B cell (primary cell): Measurements from ENCODE around the gene ADO. TPM values are rescaled to one million over a fixed set of nuclear protein-coding genes. Genes with fewer than 3 reads are reported as not detected.

Experiments
- ATAC-seq: fragments of 200-7000 bp; cut with Tn5 transposase; one replicate; pipeline ENCODE4 v1.10.0; 2021; ENCODE audit warnings: low read depth, mild to moderate bottlenecking, moderate number of reproducible peaks, moderate library complexity
- CTCF ChIA-PET: fragments of 350-600 bp; sonication (Branson Sonifier 250); formaldehyde crosslinking; loops from one replicate; lab custom pipeline; 2021; ENCODE audit warnings: antibody characterized with exemption, inconsistent platforms; lab: Charles Lee
- POLR2A ChIA-PET: fragments of 350-600 bp; sonication (Branson Sonifier 250); formaldehyde crosslinking; loops from one replicate; lab custom pipeline; 2021; ENCODE audit warnings: antibody characterized with exemption; lab: Charles Lee
- DNase-seq: peaks from one replicate; pipeline ENCODE4 v3.0.0; 2013
- H2AFZ ChIP-seq: 2 replicates; pipeline ENCODE4 v1.6.1; 2012; ENCODE audit warnings: mild to moderate bottlenecking, low read depth, low read length; ENCODE audit not compliant: insufficient read depth, poor library complexity, severe bottlenecking
- H3K27ac ChIP-seq, 2 donors: 1 replicate in 1 of 2; 2 replicates in 1 of 2; pipeline ENCODE4 v1.5.1; 2012 to 2013; ENCODE audit warnings: low read length in 2 of 2, mild to moderate bottlenecking in 2 of 2, moderate library complexity in 1 of 2
- H3K27me3 ChIP-seq, 4 experiments: fragments of 200-600 bp in 1 of 4; sonication (generic) in 1 of 4; replicated peaks in 1 of 4; 1 replicate in 2 of 4; 2 replicates in 2 of 4; pipeline versions ENCODE4 v1.6.1 to v1.7.0; 2013 to 2016; ENCODE audit warnings: low read length in 3 of 4, mild to moderate bottlenecking in 2 of 4, mixed read lengths in 1 of 4, moderate library complexity in 1 of 4; ENCODE audit not compliant: insufficient read depth in 4 of 4, control insufficient read depth in 3 of 4; ENCODE audit errors: control extremely low read depth in 1 of 4
- H3K36me3 ChIP-seq, 2 experiments: replicated peaks in 1 of 2; 1 replicate in 1 of 2; 2 replicates in 1 of 2; pipeline versions ENCODE4 v1.6.1 to v1.7.1; 2013; ENCODE audit warnings: low read length in 1 of 2; ENCODE audit not compliant: insufficient read depth in 2 of 2, control insufficient read depth in 1 of 2; ENCODE audit errors: control extremely low read depth in 1 of 2, extremely low read depth in 1 of 2
- H3K4me1 ChIP-seq, 2 donors: fragments of 200-600 bp in 1 of 2; sonication (generic) in 1 of 2; 1 replicate in 1 of 2; 2 replicates in 1 of 2; pipeline versions ENCODE4 v1.5.1 to v1.6.1; 2013 to 2017; ENCODE audit warnings: low read length in 2 of 2; ENCODE audit not compliant: control insufficient read depth in 2 of 2, insufficient read depth in 2 of 2
- H3K4me2 ChIP-seq: replicated peaks from 2 replicates; pipeline ENCODE3; 2012; ENCODE audit warnings: mild to moderate bottlenecking, low read depth, low read length; ENCODE audit not compliant: poor library complexity, severe bottlenecking
- H3K4me3 ChIP-seq, 5 experiments: fragments of 200-600 bp in 1 of 5; sonication (generic) in 1 of 5; 1 replicate in 3 of 5; 2 replicates in 2 of 5; pipeline versions ENCODE4 v1.5.1 to v1.7.0; 2011 to 2016; ENCODE audit warnings: low read length in 4 of 5, mild to moderate bottlenecking in 4 of 5, low read depth in 2 of 5, control low read depth in 1 of 5, moderate library complexity in 1 of 5; ENCODE audit not compliant: insufficient read depth in 1 of 5; ENCODE audit errors: control extremely low read depth in 1 of 5, extremely low read depth in 1 of 5
- H3K79me2 ChIP-seq: fragments of 200-600 bp; sonication (generic); one replicate; pipeline ENCODE4 v1.6.0; 2016; ENCODE audit warnings: low read length; ENCODE audit not compliant: control insufficient read depth, insufficient read depth
- H3K9ac ChIP-seq: fragments of 200-600 bp; sonication (generic); 2 replicates; pipeline ENCODE4 v1.6.1; 2017; ENCODE audit warnings: mild to moderate bottlenecking, low read length, moderate library complexity
- H3K9me3 ChIP-seq, 3 donors: one replicate each; pipeline versions ENCODE4 v1.6.1 to v1.7.1; 2013; ENCODE audit warnings: low read length in 2 of 3; ENCODE audit not compliant: control insufficient read depth in 2 of 3, insufficient read depth in 1 of 3; ENCODE audit errors: control extremely low read depth in 1 of 3
- H4K20me1 ChIP-seq: 2 replicates; pipeline ENCODE4 v1.6.0; 2012; ENCODE audit warnings: mild to moderate bottlenecking, low read length; ENCODE audit not compliant: insufficient read depth, control insufficient read depth, poor library complexity, severe bottlenecking
- H3K27ac Mint-ChIP-seq: one replicate; pipeline ENCODE4 v1.8.0; 2021; ENCODE audit warnings: mixed read lengths
- H3K27me3 Mint-ChIP-seq: one replicate; pipeline ENCODE4 v1.8.0; 2021; ENCODE audit warnings: mixed read lengths
- H3K4me1 Mint-ChIP-seq: one replicate; pipeline ENCODE4 v1.8.0; 2021; ENCODE audit warnings: mixed read lengths
- H3K4me3 Mint-ChIP-seq: one replicate; pipeline ENCODE4 v1.8.0; 2021; ENCODE audit warnings: mixed read lengths
- H3K9me3 Mint-ChIP-seq: one replicate; pipeline ENCODE4 v1.8.0; 2022; ENCODE audit warnings: mixed read lengths; ENCODE audit not compliant: insufficient read depth
- CTCF ChIP-seq: fragments of 200-600 bp; IDR thresholded peaks from one replicate; pipeline ENCODE4 v1.8.0; 2022; ENCODE audit warnings: antibody characterized with exemption, mild to moderate bottlenecking
- EZH2 ChIP-seq: IDR thresholded peaks from 2 replicates; pipeline ENCODE4 v1.6.1; 2012; ENCODE audit warnings: borderline replicate concordance, low read depth, mild to moderate bottlenecking, moderate library complexity, low read length; ENCODE audit not compliant: insufficient read depth, poor library complexity, severe bottlenecking
- WGBS: methylation state at CpG from one replicate; pipeline ENCODE4 v1.1.5; 2013; ENCODE audit warnings: missing lambda C conversion rate; ENCODE audit not compliant: insufficient coverage; 5-methylcytosine and 5-hydroxymethylcytosine counted together
- intact Hi-C: fragments of 100-400 bp; cut with micrococcal nuclease; formaldehyde crosslinking; loops from one replicate; pipeline ENCODE4 v1.10.0; 2022
- polyA plus RNA-seq: library from polyadenylated mRNA; depleted of rRNA; stranded (reverse); fragments of >200 nt; gene quantifications from 2 replicates; pipeline ENCODE4 v1.2.3, GENCODE V29; 2012
- total RNA-seq, 2 donors: library from RNA; stranded (reverse); fragments of 120-200 nt in 1 of 2; gene quantifications; 1 replicate in 1 of 2; 2 replicates in 1 of 2; pipeline versions ENCODE4 v1.2.3 to v1.2.4, GENCODE V29; 2013 to 2022

ADO gene
- total and polyA plus RNA-seq, 2 donors (not counting 1 experiment from before 2014, with no cell fraction given): 9.4 to 18.4 TPM

GRCh38 chr10:62814756-62815380 lies 10.3 kb downstream of the ADO start:
- DNase-seq (no peak), ATAC-seq (no peak)
- Mint-ChIP-seq H3K4me1 (peaks cover 64% of the 10 kb centered on the region), H3K27ac (no peak overlapping the region), H3K27me3 (peaks cover 7% of the 10 kb centered on the region), H3K4me3 (peak overlapping the region; percentile 100), H3K9me3 (no peaks in the 10 kb centered on the region)
- peaks cover 33 to 44% of the 10 kb centered on the region in 2 donors for H3K4me1 ChIP-seq
- ChIA-PET POLR2A (interaction anchor here (3.2 kb wide), 2 partner anchors 10 to 35 kb away, joined by 11 to 18 read pairs; partner anchors contain the start of gene ADO), CTCF (interaction anchor here (0.8 to 9.3 kb wide), 6 partner anchors 11 to 377 kb away, joined by 3 to 204 read pairs (median 44); partner anchors contain the start of gene ADO)
- H3K79me2 ChIP-seq: peaks cover 23% of the 10 kb centered on the region
- intact Hi-C loops: loop anchor here (5.0 to 10.0 kb wide), 5 partner anchors 83 to 913 kb away; partner anchors contain the start of genes ARID5B and RTKN2
- H4K20me1 ChIP-seq: peaks cover 20% of the 10 kb centered on the region
- H2AFZ ChIP-seq: peak overlapping the region; percentile 87
- WGBS: 3% methylated on average over 44 of the region's 54 CpGs
- no peak overlapping the region for H3K27ac ChIP-seq
- H3K36me3 ChIP-seq: no peaks in the 10 kb centered on the region
- peak overlapping the region; percentile 79 for H3K9ac ChIP-seq
- TF ChIP-seq CTCF (no peak), EZH2 (no peak)
- peaks cover 0 to 36% (median 9%) of the 10 kb centered on the region in 4 experiments for H3K27me3 ChIP-seq
- no peaks in the 10 kb centered on the region for H3K9me3 ChIP-seq
- peak overlapping the region; percentile 100 for H3K4me2 ChIP-seq
- H3K4me3 ChIP-seq: peak overlapping the region; percentile 9 to 84 (median 67)
